KMS-11 (cell line): ENCODE data around the gene JAKMIP3.

Experiments
- H2AFZ ChIP-seq: fragments of 200-600 bp; sonication (generic); 2 replicates; pipeline ENCODE4 v1.6.1; 2016; ENCODE audit warnings: antibody characterized with exemption, mixed run types, low read depth
- H3K27ac ChIP-seq: fragments of 200-600 bp; sonication (generic); 2 replicates; pipeline ENCODE4 v1.6.1; 2016; ENCODE audit warnings: mild to moderate bottlenecking, mixed run types
- H3K27me3 ChIP-seq: fragments of 200-600 bp; sonication (generic); 2 replicates; pipeline ENCODE4 v1.6.1; 2017; ENCODE audit warnings: mild to moderate bottlenecking, low read depth, mixed run types, moderate library complexity; ENCODE audit not compliant: insufficient read depth
- H3K36me3 ChIP-seq: fragments of 200-600 bp; sonication (generic); 2 replicates; pipeline ENCODE4 v1.6.1; 2017; ENCODE audit warnings: mild to moderate bottlenecking, mixed run types; ENCODE audit not compliant: insufficient read depth
- H3K4me1 ChIP-seq: fragments of 200-600 bp; sonication (generic); 2 replicates; pipeline ENCODE4 v1.6.1; 2016; ENCODE audit warnings: mild to moderate bottlenecking, low read depth, mixed run types; ENCODE audit not compliant: poor library complexity, severe bottlenecking
- H3K4me2 ChIP-seq: fragments of 200-600 bp; sonication (generic); 2 replicates; pipeline ENCODE4 v1.7.0; 2016; ENCODE audit warnings: mild to moderate bottlenecking, mixed run types
- H3K4me3 ChIP-seq: fragments of 200-600 bp; sonication (generic); IDR thresholded peaks from 2 replicates; pipeline ENCODE4 v1.6.1; 2017; ENCODE audit warnings: low read depth, low read length, mixed read lengths; ENCODE audit not compliant: insufficient read depth
- H3K79me2 ChIP-seq: fragments of 200-600 bp; sonication (generic); 2 replicates; pipeline ENCODE4 v1.6.1; 2016; ENCODE audit warnings: low read depth, mixed run types; ENCODE audit not compliant: insufficient read depth
- H3K9ac ChIP-seq: fragments of 200-600 bp; sonication (generic); 2 replicates; pipeline ENCODE4 v1.6.1; 2016; ENCODE audit warnings: mild to moderate bottlenecking, mixed run types
- H4K20me1 ChIP-seq: fragments of 200-600 bp; sonication (generic); 2 replicates; pipeline ENCODE4 v1.6.1; 2016; ENCODE audit warnings: mild to moderate bottlenecking, mixed run types; ENCODE audit not compliant: insufficient read depth
- TF ChIP-seq, protein P1 (sequence below): fragments of 200-600 bp; sonication (generic); conservative IDR thresholded peaks from 2 replicates; pipeline ENCODE4 v1.6.1; 2017; ENCODE audit warnings: low read depth, mild to moderate bottlenecking, antibody characterized with exemption, low read length, moderate library complexity, mixed read lengths

JAKMIP3 gene

DNA sequence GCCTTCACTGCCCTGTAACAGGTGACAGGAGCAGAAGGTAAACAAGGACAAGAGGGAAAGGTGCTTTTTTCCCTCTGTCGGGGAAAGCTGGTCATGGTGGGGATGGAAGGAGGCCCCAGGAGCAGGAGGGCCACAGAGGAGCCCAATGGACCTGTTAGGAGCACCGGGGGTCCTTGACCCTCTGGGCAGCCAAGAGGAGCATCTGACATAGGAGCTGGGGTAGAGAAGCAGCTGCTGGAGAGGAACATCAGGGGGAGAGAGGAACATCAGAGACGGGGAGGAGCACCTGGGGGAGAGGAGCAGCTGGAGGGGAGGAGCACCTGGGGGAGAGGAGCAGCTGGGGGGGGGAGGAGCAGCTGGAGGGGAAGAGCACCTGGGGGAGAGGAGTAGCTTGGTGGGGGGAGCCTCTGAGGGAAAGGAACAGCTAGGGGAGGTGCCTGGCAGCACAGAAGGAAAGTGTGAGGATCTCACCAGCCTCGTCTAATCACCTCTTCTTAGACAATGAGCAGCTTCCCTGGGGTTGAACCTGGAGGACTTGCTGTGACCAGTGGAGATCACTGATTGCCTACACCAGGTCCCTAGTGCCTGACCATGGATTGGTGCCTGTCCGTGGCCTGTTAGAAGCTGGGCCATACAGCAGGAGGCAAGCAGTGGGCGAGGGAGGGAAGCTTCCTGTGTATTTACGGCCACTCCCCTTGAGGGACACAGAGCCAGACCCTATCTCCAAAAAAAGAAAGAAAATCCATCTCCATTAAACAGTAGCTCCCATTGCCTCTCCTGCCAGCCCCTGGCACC, 37.6 kb downstream of the JAKMIP3 start:
- Histone ChIP-seq H3K36me3 (no peaks in the 10 kb centered on the region), H3K4me1 (no peaks in the 10 kb centered on the region), H3K4me2 (no peak overlapping the region), H2AFZ (no peak overlapping the region), H3K9ac (no peak overlapping the region), H3K4me3 (no peak overlapping the region), H3K27me3 (no peaks in the 10 kb centered on the region), H3K27ac (no peak overlapping the region), H3K79me2 (no peaks in the 10 kb centered on the region), H4K20me1 (no peaks in the 10 kb centered on the region)
- TF ChIP-seq, protein P1, sequence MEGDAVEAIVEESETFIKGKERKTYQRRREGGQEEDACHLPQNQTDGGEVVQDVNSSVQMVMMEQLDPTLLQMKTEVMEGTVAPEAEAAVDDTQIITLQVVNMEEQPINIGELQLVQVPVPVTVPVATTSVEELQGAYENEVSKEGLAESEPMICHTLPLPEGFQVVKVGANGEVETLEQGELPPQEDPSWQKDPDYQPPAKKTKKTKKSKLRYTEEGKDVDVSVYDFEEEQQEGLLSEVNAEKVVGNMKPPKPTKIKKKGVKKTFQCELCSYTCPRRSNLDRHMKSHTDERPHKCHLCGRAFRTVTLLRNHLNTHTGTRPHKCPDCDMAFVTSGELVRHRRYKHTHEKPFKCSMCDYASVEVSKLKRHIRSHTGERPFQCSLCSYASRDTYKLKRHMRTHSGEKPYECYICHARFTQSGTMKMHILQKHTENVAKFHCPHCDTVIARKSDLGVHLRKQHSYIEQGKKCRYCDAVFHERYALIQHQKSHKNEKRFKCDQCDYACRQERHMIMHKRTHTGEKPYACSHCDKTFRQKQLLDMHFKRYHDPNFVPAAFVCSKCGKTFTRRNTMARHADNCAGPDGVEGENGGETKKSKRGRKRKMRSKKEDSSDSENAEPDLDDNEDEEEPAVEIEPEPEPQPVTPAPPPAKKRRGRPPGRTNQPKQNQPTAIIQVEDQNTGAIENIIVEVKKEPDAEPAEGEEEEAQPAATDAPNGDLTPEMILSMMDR, result no peak

DNA sequence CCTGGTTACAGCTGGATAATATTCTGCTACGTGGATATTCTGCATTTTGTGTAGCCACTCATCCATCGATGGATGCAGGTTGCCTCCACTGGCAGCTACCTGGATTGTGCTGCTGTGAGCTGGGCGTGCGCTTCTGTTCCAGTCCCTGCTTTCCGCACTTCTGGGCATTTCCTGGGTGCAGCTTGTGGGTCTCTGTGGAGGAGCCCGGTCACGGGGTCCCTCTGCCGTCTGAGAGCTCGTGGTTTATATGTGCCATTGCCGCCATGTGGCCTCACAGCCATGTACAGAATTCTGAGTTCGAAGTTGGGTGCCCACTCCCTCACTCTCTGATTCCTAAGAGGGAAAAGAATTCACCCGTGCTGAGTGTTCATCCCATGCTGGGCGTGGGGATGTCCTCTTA, 38.3 kb downstream of the JAKMIP3 start:
- H3K27ac ChIP-seq, result no peak overlapping the region
- H3K4me1 ChIP-seq, result no peaks in the 10 kb centered on the region
- no peaks in the 10 kb centered on the region for H3K79me2 ChIP-seq
- H4K20me1 ChIP-seq, result no peaks in the 10 kb centered on the region
- H3K4me2 ChIP-seq, result no peak overlapping the region
- H3K27me3 ChIP-seq, result no peaks in the 10 kb centered on the region; the same call in 1 of the 2 replicates
- no peaks in the 10 kb centered on the region for H3K36me3 ChIP-seq
- TF ChIP-seq, protein P1, result no peak
- no peak overlapping the region for H3K4me3 ChIP-seq
- no peak overlapping the region for H2AFZ ChIP-seq
- no peak overlapping the region for H3K9ac ChIP-seq

DNA sequence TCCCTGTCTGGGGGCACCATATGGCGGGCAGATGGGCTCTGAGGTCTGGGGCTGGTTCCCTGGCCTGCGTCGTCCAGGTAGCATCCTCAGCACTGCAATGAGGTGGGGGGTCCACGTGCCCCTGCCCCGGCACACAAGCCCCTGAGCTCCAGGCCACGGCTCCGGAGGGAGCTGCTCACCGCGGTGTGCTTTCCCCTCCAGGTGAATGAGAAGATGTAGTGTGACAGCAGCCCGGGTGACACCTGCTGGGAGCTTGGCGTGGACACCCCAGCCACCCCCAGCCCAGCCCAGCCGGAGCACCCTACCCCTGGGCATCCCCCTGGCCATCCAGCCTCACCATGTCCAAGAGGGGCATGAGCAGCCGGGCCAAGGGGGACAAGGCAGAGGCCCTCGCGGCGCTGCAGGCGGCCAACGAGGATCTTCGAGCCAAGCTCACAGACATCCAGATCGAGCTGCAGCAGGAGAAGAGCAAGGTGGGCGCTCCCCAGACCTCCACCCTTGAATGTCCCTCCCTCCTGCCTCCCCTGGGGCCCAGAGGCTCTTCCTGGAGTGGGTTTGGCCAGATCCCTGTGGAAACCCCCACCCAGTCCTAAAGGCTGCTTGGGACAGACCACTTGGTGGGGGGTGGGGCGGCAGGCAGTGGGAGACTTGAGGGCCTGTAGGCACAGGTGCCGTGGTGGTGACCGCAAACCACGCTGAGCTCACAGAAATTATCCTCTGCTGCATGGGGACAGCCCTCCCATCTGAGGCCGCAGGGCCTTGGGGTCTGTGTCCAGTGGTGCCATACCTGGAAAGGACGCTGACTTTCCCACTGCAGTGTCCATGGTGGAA, 38.9 kb downstream of the JAKMIP3 start:
- Histone ChIP-seq H3K36me3 (no peaks in the 10 kb centered on the region), H4K20me1 (no peaks in the 10 kb centered on the region), H3K4me3 (no peak overlapping the region), H2AFZ (no peak overlapping the region), H3K79me2 (no peaks in the 10 kb centered on the region), H3K4me2 (no peak overlapping the region), H3K4me1 (no peaks in the 10 kb centered on the region), H3K27ac (no peak overlapping the region), H3K9ac (no peak overlapping the region), H3K27me3 (peaks cover 5% of the 10 kb centered on the region; the same call in 1 of the 2 replicates)
- TF ChIP-seq, protein P1, result no peak

DNA sequence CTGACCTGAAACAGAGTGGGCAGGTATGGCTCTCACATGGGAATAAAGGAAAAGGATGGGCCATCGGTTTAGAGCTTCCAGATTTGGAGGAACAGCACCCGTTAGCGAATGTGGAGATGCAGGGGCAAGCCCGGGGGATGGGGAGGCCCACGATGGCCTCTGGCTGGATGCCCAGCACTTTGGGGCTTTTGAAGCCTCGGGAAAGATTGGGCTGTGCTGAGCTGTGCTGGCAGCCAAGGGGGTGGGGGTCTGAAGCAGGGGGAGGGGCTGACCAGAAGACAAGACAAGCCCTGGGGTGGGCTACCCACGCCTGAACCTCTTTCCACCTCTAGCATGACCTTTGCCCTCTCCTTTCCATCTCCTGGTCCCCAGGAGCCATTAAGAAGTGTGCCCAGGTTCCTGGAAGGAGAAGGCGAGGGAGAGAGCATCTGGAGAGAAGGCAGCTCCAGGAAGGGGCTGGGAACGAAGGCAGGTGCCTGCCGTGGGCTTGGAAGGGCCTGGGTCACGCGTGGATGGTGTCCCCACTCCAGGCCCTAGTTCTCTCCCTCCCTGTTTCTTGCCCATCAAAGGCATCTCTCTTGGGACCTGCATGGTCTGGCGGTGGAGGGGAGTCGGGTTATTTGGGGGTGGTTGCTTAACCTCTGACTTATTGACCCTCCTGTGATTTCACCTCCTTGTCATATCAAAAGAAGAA, 39.7 kb downstream of the JAKMIP3 start:
- Histone ChIP-seq H3K4me3 (no peak overlapping the region), H3K9ac (no peak overlapping the region), H4K20me1 (no peaks in the 10 kb centered on the region), H3K27me3 (peaks cover 5% of the 10 kb centered on the region; the same call in 1 of the 2 replicates), H2AFZ (no peak overlapping the region), H3K79me2 (no peaks in the 10 kb centered on the region), H3K36me3 (no peaks in the 10 kb centered on the region), H3K4me2 (no peak overlapping the region), H3K4me1 (no peaks in the 10 kb centered on the region), H3K27ac (no peak overlapping the region)
- TF ChIP-seq, protein P1, result no peak
